GM04503 (cell line): Measurements from ENCODE around the gene MYB.
"Not testable (repeated sequence)": the region's sequence is repeated elsewhere in the genome, so short reads cannot be mapped to it uniquely, and the experiment has no call there.

Source experiments
- DNase-seq: peaks from one replicate; pipeline ENCODE4 v3.0.0-alpha.2; 2012; ENCODE audit warnings: low read depth

MYB gene

DNA sequence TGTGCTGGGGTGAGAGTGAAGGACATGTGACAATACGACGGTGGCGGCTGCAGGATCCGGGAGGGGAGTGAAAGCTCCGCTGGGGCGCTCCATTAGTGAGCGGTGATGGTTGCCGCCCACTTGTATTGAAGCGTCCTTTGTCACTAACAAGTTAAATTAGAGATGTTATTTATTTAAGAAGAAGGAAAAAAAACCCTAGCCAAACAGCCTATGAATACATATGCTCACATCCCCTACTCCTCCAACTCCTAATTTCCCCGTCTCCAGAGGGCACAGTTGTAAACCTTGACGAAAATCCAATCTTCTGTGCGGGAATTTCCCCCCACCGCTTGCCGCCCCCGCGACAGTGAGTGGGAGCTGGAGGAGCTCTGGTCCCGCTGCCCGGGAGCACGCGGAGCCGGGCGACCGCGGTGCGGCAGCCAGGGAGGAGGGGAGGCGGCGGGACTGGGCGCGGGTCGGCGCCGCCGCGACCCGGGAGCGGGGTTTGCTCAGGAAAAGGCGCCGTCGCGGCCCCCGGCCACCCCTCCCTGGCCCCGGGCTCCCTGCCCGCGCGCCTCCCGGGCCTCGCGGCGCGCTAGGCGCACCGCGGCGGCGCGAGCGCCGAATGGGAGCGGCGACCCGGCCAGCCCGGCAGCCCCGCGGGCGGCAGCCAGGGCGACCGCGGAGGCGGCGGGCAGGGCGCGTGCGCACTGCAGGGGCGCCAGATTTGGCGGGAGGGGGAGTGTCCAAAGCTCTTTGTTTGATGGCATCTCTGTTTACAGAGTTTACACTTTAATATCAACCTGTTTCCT, at the start of gene MYB:
TSS of gene MYB (plus strand) at position 767 of the 791 bp plus-strand sequence. CDS start 206 bp downstream, outside the sequence.
- no peak for DNase-seq

DNA sequence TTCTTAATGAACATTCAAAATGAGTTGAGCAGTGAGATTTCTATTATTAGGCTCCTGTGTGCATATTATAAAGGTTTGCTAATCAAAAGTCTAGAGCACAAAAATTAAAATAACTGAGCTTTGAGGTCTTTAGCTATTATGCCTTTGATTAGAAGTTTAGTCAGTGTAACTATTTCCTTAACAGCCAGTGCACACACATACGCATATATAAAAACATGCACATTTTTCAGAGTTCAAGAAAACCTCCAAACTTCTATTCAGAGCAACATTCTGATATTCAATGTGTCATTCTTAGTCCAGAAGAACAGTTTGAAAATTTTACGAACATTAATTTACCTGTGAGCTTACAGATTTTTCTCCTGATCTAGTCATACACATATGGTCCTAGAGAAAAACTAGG, 48.3 kb upstream of the MYB start:
- no peak for DNase-seq

DNA sequence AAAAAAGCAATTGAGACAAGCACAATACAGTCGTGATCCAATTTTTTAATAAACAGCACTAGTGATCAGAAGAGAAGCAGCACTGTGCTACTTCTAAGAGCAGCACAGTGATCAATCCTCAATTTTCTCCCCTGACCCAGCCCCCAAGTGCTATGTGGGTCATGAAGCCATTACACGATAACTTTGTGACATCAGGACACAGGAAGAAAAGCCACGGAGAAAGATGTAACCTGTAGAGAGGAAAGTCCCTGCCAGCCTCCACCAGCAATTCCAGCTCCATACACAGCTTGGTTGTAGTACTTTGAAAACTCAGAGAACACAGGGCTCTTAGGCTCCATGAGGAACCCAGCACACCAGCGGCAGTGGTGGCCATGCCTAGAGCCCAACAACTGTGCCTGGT, 45.3 kb upstream of the MYB start:
- no peak for DNase-seq

DNA sequence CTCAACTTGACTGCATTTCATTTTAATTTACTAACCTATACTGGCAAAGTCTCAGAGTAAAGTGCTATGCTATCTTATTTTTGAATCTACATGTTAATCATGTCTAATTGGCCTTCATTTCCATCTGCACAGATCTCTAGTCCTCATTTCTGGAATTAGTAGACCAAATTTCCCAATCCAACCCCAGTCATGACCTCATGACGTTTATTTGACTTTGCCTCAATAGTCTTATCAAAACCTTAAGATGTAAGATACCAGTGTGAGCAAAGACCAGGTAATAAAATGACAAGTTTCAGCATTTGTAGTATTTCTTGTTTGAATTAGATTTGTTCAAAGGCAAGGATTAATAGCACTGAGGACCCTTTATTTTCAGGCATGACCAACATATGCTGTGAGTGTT, 43.3 kb upstream of the MYB start:
- no peak for DNase-seq

DNA sequence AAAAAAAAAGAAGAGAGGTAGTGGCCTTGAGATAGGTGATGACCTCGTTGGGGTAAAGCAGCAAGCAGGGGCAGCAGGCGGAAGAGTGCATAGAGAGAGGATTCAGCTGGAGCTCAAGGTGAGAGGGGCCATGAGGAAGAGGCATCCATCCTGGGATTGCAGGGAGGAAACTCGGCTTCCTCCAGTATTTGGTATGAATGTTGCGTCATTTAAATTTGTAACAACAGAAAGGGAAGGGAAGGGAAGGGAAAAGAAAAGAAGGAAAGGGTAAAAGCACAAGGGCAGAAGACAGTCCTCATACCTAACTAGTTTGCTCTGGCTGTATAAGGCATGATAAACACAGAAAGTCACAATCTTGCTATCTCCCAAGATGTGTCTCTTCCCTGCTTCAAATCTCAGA, 39.9 kb upstream of the MYB start:
- no peak for DNase-seq

DNA sequence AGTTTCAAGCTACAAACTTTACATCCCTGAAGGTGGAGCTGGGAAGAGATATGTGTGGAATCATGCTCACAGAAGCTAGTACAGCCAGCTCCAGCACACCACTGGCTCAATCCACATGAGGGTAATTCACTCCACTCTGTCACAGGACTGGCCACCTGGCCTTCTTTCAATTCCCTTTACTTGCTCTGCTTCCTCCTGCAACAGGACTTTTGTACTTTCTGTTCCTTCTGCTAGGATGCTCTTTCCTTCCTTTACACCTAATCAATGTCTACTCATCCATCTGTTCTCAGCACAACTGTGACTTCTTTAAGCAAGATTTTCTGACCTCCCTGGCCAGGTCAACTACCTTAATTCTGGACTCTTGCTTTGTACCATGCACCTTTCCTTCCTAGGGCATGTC, 39.4 kb upstream of the MYB start:
- no peak for DNase-seq

DNA sequence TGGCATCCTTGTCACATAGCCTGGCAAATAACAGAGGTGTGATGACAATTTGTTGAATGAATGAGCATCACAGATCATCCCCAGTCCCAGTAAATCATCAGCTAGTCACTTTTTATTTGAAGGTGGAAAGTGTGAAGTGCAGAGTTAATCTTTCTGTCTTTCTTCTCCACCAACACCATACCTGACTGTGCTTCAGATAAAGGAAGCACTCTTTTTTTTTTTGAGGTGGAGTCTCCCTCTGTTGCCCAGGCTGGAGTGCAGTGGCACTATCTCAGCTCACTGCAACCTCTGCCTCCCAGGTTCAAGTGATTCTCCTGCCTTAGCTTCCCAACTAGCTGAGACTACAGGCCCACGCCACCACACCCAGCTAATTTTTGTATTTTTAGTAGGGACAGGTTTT, 38.9 kb upstream of the MYB start:
- not testable (repeated sequence) for DNase-seq

DNA sequence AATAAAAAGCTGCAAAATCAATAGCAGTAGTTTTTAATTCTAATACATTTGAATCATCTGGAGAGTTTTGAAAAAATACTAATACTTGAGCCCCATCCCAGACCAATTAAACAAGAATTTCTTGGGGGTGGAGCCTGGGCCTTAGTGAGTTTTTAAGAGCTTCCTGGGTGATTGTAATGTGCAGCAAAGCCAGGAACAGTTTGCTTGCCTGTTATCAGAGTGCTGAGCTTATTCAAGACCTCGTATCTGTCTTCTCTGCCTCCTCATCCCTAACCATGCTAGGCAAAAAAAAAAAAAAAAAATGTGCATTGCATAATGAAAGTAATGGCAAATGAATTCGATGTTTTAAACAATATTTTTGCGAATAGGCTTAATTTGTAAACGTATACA, 36.4 kb upstream of the MYB start:
- DNase-seq = no peak

DNA sequence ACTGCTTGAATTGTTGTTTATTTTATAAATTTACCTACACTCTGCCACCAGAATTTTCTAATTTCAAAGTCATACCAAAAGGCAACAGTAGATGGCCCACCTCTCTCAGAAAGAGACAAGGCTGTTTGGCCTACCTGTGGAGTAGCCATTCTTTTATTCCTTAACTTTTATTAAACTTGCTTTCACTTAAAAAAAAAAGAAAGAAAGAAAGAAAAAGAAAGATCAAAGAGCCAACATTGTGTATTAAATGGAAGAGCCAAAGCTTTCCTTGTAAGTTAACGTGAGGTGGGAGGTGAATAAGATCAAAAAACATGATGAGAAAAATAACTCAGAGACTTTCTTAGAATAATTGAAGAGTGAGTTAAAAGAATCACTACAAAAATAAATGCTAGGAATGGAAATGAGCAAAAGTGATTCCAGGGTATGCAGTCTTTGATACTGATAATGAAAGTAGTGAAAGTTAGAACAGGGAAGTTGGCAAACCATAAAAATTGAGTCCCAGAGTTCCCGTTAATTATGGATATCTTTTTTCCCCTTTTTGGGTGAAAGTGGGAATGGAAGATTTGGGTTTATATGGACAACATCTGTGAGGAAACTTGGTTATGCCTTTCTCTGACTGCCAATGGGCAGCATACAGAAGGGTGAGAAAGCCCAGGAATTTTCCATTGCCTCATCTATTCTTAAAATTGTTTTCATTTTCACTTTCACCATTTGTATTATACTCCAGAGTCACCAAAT, 35.9 kb upstream of the MYB start:
- DNase-seq = no peak

DNA sequence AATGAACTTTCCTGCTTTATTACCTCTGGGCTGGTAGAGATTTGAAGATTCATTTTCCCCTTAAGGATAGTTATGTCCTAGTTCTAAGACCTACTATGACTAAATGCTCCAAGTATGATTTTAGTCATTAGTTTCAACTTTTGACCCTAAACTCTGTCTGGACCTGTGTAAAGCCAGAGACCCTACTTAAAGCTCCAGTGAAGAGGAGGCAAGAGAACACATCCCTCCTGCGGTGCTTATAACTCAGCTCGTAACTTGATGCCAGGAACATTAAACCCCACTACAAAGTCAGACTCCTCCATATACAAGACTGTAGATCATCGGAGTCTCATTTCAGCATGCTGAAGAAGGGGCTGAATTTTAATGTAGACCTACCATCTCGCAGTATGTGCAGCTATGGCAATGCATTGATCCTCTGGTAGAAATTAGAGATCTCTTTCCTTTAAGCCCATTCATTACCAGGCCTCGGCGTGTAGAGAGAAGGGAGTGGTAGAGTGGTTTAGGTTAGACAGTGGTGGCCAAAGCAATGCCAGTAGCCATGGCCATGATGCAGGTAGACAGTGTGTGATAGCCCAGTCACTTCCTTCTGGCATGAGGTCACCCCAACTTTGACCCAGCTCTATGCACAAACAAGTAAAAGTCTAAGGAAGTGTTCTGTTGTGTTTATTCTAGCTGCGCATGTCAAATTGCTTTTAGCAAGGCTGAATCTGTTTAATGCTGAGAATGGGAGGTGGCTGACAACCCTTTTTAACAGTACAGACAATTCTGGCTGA, 34.8 kb upstream of the MYB start:
- peak; percentile 11 for DNase-seq

DNA sequence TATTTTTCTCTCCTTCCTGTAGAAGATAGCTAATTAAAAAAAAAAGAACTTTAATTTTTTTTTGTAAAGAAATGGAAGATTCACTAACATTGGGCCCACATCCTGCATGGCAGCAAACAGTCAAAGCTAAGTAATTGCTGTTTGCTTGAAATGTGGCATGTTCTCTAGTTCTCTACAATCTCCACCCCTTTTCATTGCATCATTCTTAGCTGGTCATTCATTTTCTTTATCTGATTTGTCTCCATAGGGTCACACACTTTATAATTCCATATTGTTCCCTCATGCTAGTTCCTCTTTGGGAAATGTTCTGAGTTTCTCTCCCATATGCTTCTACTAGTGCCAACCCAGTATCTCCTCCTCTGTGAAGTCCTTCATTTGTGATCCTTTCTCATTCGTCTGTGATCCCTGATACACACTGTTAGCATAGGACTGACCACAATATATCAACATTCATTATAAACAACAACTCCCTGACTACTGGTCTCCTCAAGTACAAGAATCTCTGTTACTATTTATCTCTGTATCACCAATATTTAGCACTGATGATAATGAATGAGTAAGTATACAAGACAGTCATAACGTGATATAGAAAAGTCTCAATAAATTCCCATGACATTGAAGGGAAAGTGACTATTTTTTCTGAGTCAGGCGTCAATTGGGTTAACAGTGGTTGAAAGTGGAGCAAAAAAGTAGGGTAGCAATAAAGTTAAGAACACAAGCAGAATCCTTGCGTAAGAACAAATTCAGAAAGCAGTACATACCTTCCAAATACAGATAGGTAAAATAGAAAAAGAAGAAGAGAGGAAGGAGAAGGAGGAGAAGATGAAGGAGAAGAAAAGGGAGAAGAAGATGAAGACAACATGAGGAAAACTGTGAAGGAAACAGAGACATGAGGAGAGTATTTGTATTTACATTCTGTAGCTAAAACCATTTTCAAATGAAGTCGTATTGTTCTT, 33.2 kb upstream of the MYB start:
- DNase-seq = no peak

DNA sequence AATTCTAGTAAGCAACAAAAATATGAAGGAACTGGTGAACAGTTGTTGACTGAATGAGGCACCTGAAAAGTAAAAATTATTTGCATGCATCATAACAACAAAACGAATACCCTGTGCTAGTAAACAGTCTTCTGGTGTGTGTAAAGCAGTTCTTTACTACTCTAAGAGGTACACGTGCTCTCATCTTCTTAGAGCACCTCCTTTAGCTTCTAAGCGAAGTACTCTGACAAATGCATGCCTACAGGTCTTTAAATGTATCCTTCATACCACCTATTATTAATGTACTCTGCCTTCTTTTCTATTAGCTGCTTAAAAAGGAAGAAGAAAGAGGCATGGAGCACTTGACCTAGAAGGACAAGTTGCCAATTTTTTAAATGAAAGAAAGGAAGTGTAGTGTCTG, 32.2 kb upstream of the MYB start:
- DNase-seq = no peak

DNA sequence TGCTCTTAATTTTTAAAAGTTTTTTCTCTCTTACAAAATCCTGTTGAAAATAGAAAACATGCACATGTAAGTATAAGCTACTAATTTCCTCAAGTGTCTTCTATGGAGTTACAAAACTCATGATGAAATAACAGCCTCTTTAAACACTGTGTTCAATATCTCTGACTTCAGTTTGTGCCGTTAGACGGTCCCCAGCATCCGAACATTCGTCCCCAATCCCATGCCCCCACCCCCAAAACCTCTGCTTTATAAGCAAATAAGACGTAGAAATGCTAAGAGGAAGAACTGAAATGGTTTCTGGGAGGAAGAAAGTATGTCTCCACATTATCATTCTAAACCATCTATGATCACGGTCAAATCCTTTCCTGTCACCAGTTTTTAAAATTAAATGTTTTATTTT, 31.7 kb upstream of the MYB start:
- no peak for DNase-seq

DNA sequence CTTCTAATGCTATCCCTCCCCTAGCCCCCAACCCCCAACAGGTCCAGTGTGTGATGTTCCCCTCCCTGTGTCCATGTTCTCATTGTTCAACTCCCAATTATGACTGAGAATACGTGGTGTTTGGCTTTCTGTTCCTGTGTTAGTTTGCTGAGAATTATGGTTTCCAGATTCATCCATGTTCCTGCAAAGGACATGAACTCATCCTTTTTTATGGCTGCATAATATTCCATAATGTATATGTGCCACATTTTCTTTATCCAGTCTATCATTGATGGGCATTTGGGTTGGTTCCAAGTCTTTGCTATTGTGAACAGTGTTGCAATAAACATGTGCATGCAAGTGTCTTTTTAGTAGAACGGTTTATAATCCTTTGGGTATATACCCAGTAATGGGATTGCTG, 30.6 kb upstream of the MYB start:
- not testable (repeated sequence) for DNase-seq

DNA sequence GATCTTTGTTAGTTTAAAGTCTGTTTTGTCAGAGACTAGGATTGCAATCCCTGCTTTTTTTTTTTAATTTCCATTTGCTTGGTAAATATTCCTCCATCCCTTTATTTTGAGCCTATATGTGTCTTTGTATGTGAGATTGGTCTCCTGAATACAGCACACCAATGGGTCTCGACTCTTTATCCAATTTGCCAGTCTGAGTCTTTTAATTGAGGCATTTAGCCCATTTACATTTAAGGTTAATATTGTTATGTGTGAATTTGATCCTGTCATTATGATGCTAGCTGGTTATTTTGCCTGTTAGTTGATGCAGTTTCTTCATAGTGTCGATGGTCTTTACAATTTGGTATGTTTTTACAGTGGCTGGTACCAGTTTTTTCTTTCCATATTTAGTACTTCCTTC, 27.0 kb upstream of the MYB start:
- DNase-seq = not testable (repeated sequence)

DNA sequence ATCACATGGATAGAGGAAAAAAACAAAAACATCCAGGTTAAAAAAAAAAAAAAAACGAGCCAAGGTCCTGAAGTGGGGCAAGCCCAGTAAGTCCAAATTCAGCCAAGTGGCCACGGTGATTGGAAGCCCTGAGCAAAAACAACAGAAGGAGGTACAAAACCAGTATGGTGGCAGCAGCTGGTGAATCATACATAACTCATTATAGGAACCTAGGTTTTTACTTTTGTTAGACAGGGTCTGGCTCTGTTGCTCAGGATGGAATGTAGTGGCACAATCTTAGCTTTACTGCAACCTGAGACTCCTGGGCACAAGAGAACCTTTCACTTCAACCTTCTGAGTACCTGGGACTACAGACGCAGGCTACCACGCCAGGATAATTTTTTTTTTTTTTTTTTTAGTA, 22.7 kb upstream of the MYB start:
- no peak for DNase-seq

DNA sequence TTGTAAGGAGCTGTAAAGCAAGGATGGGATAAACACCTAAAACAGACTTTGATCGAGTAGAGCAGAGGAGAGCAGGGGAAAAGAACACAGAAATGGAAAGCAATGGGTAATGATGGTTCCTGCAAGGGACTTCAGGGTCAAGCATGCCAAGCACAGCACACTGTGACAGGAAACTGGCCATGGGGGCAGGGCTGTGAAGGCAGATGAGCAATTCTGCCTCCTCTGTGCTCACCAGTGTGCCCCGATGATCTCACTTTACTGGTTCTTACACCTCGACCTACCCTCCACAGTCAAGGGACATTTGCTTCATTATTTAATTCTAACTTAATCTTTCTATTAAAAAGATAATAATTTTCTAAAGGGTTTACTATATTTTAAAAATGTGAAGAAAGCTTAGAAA, 21.6 kb upstream of the MYB start:
- no peak for DNase-seq

DNA sequence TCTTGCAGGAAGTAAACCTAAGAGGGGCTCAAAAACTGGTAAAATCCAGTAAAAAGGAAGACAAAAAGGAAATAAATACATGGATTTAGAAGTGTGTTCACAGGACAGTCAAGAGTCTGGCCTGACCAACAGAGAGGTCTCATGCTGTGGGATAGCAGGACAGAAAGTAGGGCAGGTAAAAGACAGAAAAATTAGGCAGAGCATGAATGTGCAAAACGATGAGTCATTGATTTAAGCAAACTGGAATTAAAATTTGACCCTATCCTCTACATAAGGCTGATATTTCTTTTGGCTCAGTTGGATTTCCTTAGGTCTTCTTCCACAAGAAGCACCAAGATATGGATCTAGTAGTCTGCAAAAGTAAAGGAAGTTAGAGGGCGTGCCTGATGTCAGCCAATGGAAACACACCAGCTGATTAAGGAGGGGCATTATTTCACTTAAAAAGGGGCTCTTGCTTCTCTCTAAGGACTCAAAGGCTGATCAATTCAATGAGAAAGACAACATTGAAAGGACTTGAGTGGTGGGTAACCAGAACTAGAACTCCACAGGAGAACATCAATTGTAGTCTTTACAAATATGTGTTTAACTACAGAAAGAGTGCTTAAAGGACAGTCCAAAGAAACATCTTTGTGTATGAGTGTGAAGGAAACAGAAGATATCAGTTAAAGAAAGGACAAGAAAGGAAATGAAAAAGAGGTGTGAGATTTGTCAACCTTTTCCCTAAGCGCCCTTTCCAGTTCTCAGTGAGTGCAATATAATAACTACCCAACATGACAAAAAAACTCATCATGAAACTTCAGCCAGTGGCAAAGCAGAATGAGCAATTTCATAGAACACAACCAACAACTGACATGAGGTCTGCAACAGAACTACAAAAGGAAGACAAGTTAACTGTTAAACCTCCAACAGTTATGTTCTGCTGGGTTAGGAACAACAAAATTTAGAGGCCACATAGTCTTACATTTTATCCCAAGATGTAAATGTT, 19.4 kb upstream of the MYB start:
- no peak for DNase-seq

DNA sequence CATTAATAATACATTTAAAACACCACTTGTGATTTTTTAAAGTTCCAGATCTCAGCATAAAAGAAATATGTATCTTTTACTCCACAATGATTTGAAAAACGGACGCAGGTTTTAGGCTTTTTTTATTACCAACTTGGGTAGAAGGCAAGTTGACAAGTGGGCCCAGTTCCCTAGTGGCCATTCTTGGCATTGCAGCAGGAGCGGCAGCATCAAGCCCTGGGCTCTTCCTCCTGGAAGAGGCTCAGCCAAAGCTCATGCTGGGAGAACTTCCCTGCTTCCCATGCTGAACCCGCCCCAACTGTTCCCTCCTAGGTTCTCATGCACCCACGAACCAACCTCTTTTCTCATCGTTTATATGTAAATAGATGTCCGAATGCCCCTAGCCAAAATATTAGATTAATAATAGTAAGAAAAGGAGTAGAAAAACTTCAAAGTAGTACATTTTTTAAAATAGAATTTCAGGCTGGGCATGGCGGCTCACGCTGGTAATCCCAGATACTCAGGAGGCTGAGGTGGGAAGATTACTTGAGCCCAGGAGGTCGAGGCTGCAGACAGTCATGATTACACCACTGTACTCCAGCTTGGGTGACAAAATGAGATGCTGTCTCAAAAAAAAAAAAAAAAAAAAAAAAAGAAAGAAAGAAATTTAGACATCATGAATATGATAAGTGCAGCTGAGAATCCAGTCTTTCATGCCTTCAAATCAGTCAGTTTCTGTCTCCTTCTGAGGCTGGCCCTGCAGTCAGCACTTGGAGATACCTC, 18.2 kb upstream of the MYB start:
- DNase-seq = no peak

DNA sequence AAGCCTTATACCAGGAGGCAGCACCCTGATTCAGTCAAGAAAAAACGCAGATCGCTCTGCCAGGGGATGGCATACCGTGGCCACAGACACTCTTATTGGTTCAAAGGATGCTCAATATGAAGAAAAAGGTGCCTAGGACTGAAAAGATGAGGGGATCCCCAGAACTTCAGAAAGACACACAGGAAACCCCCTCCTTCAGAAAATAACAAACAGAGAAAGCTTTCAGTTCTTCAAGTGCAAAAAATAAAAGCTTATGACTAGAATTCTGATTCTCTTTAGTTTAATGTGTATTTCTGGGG, 17.7 kb upstream of the MYB start:
- DNase-seq = no peak
